RPMI7951 (cell line): ENCODE results near the gene TBC1D32. TPM values are rescaled to one million over a fixed set of nuclear protein-coding genes. Genes with fewer than 3 reads are reported as not detected.
"Not testable (repeated sequence)": the region's sequence is repeated elsewhere in the genome, so short reads cannot be mapped to it uniquely, and the experiment has no call there.

Experiments
- DNase-seq: peaks from one replicate; pipeline ENCODE4 v3.0.0-alpha.2; 2012; ENCODE audit warnings: low read depth
- total RNA-seq: library from RNA; depleted of rRNA; stranded (reverse); fragments of >200 nt; shearing (Covaris generic); gene quantifications from 2 replicates; pipeline ENCODE4 v1.2.3, GENCODE V29; 2014

Gene TBC1D32
- total RNA-seq, 1 experiment from 2014 or later: 10.8 TPM

GRCh38 chr6:121135425-121135824, 198.9 kb downstream of the TBC1D32 start:
- DNase-seq: no peak

- no peak for DNase-seq
Observed at GRCh38 chr6:121134922-121135321, 199.4 kb downstream of the TBC1D32 start.

GRCh38 chr6:121124600-121124999, 209.7 kb downstream of the TBC1D32 start:
- no peak for DNase-seq

- no peak for DNase-seq
Observed at GRCh38 chr6:121112356-121112755, 221.9 kb downstream of the TBC1D32 start.

- no peak for DNase-seq
Observed at GRCh38 chr6:121110733-121111132, 223.5 kb downstream of the TBC1D32 start.

GRCh38 chr6:121106962-121107361, 227.3 kb downstream of the TBC1D32 start:
- DNase-seq: no peak

GRCh38 chr6:121105461-121105860, 228.8 kb downstream of the TBC1D32 start:
- no peak for DNase-seq

GRCh38 chr6:121093928-121094327, 240.4 kb downstream of the TBC1D32 start:
- peak; percentile 7 for DNase-seq

- DNase-seq: no peak
Observed at GRCh38 chr6:121090492-121090891, 243.8 kb downstream of the TBC1D32 start.

GRCh38 chr6:121086876-121087275, 247.4 kb downstream of the TBC1D32 start:
- no peak for DNase-seq

- DNase-seq: no peak
Observed at GRCh38 chr6:121076119-121076518, 258.2 kb downstream of the TBC1D32 start.

- not testable (repeated sequence) for DNase-seq
Observed at GRCh38 chr6:121068749-121069148, 265.5 kb downstream of the TBC1D32 start.

GRCh38 chr6:121067381-121067780, 266.9 kb downstream of the TBC1D32 start:
- no peak for DNase-seq

GRCh38 chr6:121064345-121064744, 269.9 kb downstream of the TBC1D32 start:
- no peak for DNase-seq

- peak; percentile 46 for DNase-seq
Observed at GRCh38 chr6:121055572-121056163, 278.6 kb downstream of the TBC1D32 start.

- not testable (repeated sequence) for DNase-seq
Observed at GRCh38 chr6:121048593-121048992, 285.7 kb downstream of the TBC1D32 start.

- not testable (repeated sequence) for DNase-seq
Observed at GRCh38 chr6:121044905-121045304, 289.4 kb downstream of the TBC1D32 start.

- not testable (repeated sequence) for DNase-seq
Observed at GRCh38 chr6:121043706-121044105, 290.6 kb downstream of the TBC1D32 start.

GRCh38 chr6:121043211-121043610, 291.1 kb downstream of the TBC1D32 start:
- not testable (repeated sequence) for DNase-seq

GRCh38 chr6:121042766-121043165, 291.5 kb downstream of the TBC1D32 start:
- no peak for DNase-seq

GRCh38 chr6:121040831-121041230, 293.4 kb downstream of the TBC1D32 start:
- DNase-seq: no peak

GRCh38 chr6:121033091-121033490, 301.2 kb downstream of the TBC1D32 start:
- DNase-seq: no peak

GRCh38 chr6:121032268-121033006, 301.8 kb downstream of the TBC1D32 start:
- no peak for DNase-seq
